Skeletal muscle tissue (tissue), 5 donors: ENCODE results near the gene PRKD3. TPM values are rescaled to one million over a fixed set of nuclear protein-coding genes. Genes with fewer than 3 reads are reported as not detected.

Experiments
- H3K27ac ChIP-seq: one replicate; pipeline ENCODE4 v1.7.0; 2013; ENCODE audit warnings: mild to moderate bottlenecking, low read depth, low read length, inconsistent platforms
- H3K27me3 ChIP-seq, 3 donors: one replicate each; pipeline ENCODE4 v1.7.0; 2013; ENCODE audit warnings: low read length in 3 of 3; ENCODE audit not compliant: control insufficient read depth in 3 of 3, insufficient read depth in 3 of 3
- H3K36me3 ChIP-seq, 3 donors: one replicate each; pipeline ENCODE4 v1.7.0; 2013; ENCODE audit warnings: low read length in 3 of 3; ENCODE audit not compliant: control insufficient read depth in 3 of 3, insufficient read depth in 3 of 3
- H3K4me1 ChIP-seq, 3 donors: one replicate each; pipeline ENCODE4 v1.7.0; 2013; ENCODE audit warnings: low read length in 3 of 3, mild to moderate bottlenecking in 3 of 3; ENCODE audit not compliant: control insufficient read depth in 3 of 3, insufficient read depth in 3 of 3
- H3K4me3 ChIP-seq, 3 donors: one replicate each; pipeline ENCODE4 v1.7.0; 2013; ENCODE audit warnings: low read length in 3 of 3
- H3K9ac ChIP-seq, 3 donors: one replicate each; pipeline ENCODE4 v1.7.0; 2013; ENCODE audit warnings: low read length in 3 of 3, mild to moderate bottlenecking in 3 of 3, moderate library complexity in 2 of 3, low read depth in 1 of 3
- H3K9me3 ChIP-seq, 3 donors: one replicate each; pipeline ENCODE4 v1.7.0; 2013; ENCODE audit warnings: low read length in 3 of 3; ENCODE audit not compliant: control insufficient read depth in 3 of 3
- small RNA-seq: library from RNA; depleted of rRNA; stranded (forward); fragments of <200 nt; gene quantifications from one replicate; pipeline ENCODE3, GENCODE V24; 2014
- total RNA-seq: library from RNA; depleted of rRNA; stranded (reverse); fragments of >200 nt; gene quantifications from one replicate; pipeline ENCODE4 v1.2.3, GENCODE V29; 2014
- donor health status: Osteomylitis.

PRKD3 gene
- total RNA-seq, 1 donor from 2014 or later, result 48.5 TPM

- Histone ChIP-seq H3K36me3 (peaks cover 13 to 36% (median 15%) of the 10 kb centered on the region in 3 donors), H3K9me3 (no peaks in the 10 kb centered on the region), H3K4me3 (no peak overlapping the region), H3K9ac (no peak overlapping the region), H3K27ac (no peak overlapping the region), H3K4me1 (no peaks in the 10 kb centered on the region), H3K27me3 (no peaks in the 10 kb centered on the region)
These were observed 48.3 kb downstream of the PRKD3 start for GRCh38 chr2:37276291-37276690.

Small RNA genes within 50 kb of the gene (small RNA-seq; reads per million reads assigned to genes)
- not detected for gene RNU6-939P

Other genes with a start within 250 kb of the PRKD3 start
- gene HEATR5B, start 240.5 kb downstream of the PRKD3 start, total RNA-seq, result 41.2 TPM
- 3.7 TPM for gene GPATCH11, start 240.3 kb downstream of the PRKD3 start, total RNA-seq
- gene EIF2AK2, start 167.9 kb downstream of the PRKD3 start, total RNA-seq, result 22.4 TPM
- not detected for gene SULT6B1, start 136.2 kb downstream of the PRKD3 start, total RNA-seq
- 13.0 TPM for gene CEBPZOS, start 128.3 kb downstream of the PRKD3 start, total RNA-seq
- gene CEBPZ, start 93.2 kb downstream of the PRKD3 start, total RNA-seq, result 17.2 TPM
- 6.3 TPM for gene NDUFAF7, start 93.2 kb downstream of the PRKD3 start, total RNA-seq
- gene QPCT, start 19.8 kb upstream of the PRKD3 start, total RNA-seq, result 5.2 TPM